Mesothelial cell of epicardium (in vitro differentiated cells): Measurements from ENCODE around the gene ITPR2. TPM values are rescaled to one million over a fixed set of nuclear protein-coding genes. Genes with fewer than 3 reads are reported as not detected.

Source experiments
- DNase-seq, 2 experiments: peaks; one replicate each; pipeline ENCODE4 v3.0.0; 2021; ENCODE audit warnings: low spot score in 2 of 2; ENCODE audit not compliant: unreplicated experiment in 2 of 2
- H3K27ac Mint-ChIP-seq: 2 replicates; pipeline ENCODE4 v1.8.0; 2021; ENCODE audit warnings: mixed read lengths
- H3K27me3 Mint-ChIP-seq: 2 replicates; pipeline ENCODE4 v1.8.0; 2021; ENCODE audit warnings: low read depth, mixed read lengths
- H3K36me3 Mint-ChIP-seq: 2 replicates; pipeline ENCODE4 v1.8.0; 2021; ENCODE audit warnings: mixed read lengths
- H3K4me1 Mint-ChIP-seq: 2 replicates; pipeline ENCODE4 v1.8.0; 2021; ENCODE audit warnings: mixed read lengths
- H3K4me3 Mint-ChIP-seq: 2 replicates; pipeline ENCODE4 v1.8.0; 2021; ENCODE audit warnings: mild to moderate bottlenecking, moderate library complexity, mixed read lengths
- H3K9me3 Mint-ChIP-seq: 2 replicates; pipeline ENCODE4 v1.8.0; 2021; ENCODE audit warnings: mixed read lengths
- total RNA-seq: library from RNA; stranded (reverse); gene quantifications from 3 replicates; pipeline ENCODE4 v1.2.1, GENCODE V29; 2021
- TF ChIP-seq, protein P1 (sequence below): fragments of 200-600 bp; sonication (generic); IDR thresholded peaks from one replicate; pipeline ENCODE4 v1.5.0; 2021; ENCODE audit warnings: antibody characterized with exemption; ENCODE audit not compliant: unreplicated experiment

ITPR2 gene
- total RNA-seq, 1 donor from 2014 or later = 62.3 TPM

DNA sequence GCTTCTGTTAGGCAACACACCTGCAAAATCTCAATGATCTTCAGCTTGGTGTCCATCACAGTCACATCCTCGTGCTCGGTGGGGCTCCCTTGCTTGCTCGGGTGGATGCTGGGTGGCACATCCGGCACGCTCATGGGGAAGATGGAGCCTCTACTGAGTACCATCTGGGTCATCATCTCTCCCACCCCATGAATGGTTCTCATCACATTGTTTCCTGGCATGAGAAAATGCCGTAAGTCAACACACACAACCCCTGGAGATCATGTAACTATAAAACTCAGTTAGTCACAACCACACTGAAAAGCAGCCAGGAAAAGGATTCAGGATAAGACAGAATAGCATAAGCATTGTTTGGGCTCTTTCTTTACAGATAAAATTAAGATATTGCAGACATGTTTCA is 201.1 kb downstream of the ITPR2 start:
- peak overlapping the region; percentile 28 for H3K27ac Mint-ChIP-seq
- no peaks in the 10 kb centered on the region for H3K27me3 Mint-ChIP-seq
- H3K4me3 Mint-ChIP-seq = no peak overlapping the region
- H3K4me1 Mint-ChIP-seq = peaks cover 53% of the 10 kb centered on the region
- no peak for DNase-seq
- TF ChIP-seq, protein P1, sequence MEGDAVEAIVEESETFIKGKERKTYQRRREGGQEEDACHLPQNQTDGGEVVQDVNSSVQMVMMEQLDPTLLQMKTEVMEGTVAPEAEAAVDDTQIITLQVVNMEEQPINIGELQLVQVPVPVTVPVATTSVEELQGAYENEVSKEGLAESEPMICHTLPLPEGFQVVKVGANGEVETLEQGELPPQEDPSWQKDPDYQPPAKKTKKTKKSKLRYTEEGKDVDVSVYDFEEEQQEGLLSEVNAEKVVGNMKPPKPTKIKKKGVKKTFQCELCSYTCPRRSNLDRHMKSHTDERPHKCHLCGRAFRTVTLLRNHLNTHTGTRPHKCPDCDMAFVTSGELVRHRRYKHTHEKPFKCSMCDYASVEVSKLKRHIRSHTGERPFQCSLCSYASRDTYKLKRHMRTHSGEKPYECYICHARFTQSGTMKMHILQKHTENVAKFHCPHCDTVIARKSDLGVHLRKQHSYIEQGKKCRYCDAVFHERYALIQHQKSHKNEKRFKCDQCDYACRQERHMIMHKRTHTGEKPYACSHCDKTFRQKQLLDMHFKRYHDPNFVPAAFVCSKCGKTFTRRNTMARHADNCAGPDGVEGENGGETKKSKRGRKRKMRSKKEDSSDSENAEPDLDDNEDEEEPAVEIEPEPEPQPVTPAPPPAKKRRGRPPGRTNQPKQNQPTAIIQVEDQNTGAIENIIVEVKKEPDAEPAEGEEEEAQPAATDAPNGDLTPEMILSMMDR = no peak
- H3K36me3 Mint-ChIP-seq = peaks cover 6% of the 10 kb centered on the region
- H3K9me3 Mint-ChIP-seq = no peaks in the 10 kb centered on the region

DNA sequence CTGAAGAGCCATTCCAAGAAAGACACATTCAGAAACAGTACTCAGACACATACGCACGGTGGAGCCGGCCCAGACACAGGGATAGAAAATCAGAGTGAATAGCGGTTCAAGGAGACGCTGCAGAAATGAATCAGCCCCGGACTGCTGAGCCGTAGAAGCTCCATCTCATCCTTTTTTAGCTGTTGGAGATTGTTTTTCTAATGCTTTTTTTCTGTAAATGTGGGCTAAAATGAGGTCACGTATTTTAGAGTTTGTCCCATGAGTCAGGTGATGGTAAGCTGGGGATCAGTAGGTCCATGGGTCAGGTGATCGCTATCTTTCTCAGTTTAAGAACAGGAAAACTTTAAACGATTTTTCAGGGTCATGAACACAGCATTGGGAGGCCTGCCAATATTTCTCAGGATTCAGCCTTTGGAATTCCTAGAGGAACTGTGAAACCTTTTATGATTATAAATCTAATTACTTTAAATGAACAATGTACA is 202.4 kb downstream of the ITPR2 start:
- Mint-ChIP-seq H3K4me3 (peak overlapping the region; percentile 61), H3K27me3 (no peaks in the 10 kb centered on the region), H3K4me1 (peaks cover 56% of the 10 kb centered on the region), H3K36me3 (peaks cover 11% of the 10 kb centered on the region), H3K9me3 (no peaks in the 10 kb centered on the region), H3K27ac (peak overlapping the region; percentile 93)
- TF ChIP-seq, protein P1 = no peak
- DNase-seq = no peak

DNA sequence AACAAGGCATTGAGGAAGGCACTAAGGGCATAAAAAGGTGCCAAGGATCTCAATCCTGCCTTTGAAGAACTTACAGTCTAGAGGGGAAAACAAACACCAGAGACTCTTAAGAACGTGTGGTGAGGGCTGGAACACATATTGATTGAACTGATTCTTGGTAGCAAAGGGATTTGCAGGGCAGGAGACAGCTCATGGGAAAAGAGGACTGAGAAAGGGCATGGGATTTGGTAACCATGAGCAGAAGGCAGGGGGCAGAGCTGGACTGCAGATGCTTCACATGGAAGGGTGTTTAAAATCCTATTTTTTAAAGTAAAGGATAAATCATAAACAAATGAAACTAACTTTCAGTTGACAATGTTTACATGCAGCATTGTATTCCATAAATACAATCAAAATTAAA is 203.1 kb downstream of the ITPR2 start:
- peak overlapping the region; percentile 61 for H3K4me3 Mint-ChIP-seq
- no peaks in the 10 kb centered on the region for H3K9me3 Mint-ChIP-seq
- H3K36me3 Mint-ChIP-seq = peaks cover 13% of the 10 kb centered on the region
- DNase-seq = no peak
- peak overlapping the region; percentile 93 for H3K27ac Mint-ChIP-seq
- H3K4me1 Mint-ChIP-seq = peaks cover 56% of the 10 kb centered on the region
- TF ChIP-seq, protein P1 = no peak
- no peaks in the 10 kb centered on the region for H3K27me3 Mint-ChIP-seq

DNA sequence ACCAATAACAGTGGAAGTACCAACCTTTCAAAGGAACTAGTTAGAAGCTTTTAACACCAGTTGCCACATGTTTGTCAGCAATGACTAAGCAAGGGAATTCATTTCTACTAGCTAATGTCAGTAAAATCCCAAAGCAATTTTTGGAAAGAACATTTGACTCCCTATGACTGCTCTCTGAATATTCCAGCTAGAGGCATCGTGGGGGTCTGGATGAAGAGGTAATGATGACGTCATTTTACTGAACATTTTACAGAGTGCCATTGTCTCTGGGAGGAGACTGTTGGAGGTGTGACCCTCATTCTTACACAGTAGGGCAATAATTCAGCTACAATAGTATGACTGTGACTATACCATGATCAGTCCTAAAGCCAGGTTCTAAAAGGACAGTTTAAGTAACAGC is 204.8 kb downstream of the ITPR2 start:
- TF ChIP-seq, protein P1 = no peak
- DNase-seq = no peak
- Mint-ChIP-seq H3K4me1 (peaks cover 46% of the 10 kb centered on the region), H3K27ac (peak overlapping the region; percentile 45), H3K27me3 (no peaks in the 10 kb centered on the region), H3K4me3 (no peak overlapping the region), H3K9me3 (no peaks in the 10 kb centered on the region), H3K36me3 (peaks cover 20% of the 10 kb centered on the region)

DNA sequence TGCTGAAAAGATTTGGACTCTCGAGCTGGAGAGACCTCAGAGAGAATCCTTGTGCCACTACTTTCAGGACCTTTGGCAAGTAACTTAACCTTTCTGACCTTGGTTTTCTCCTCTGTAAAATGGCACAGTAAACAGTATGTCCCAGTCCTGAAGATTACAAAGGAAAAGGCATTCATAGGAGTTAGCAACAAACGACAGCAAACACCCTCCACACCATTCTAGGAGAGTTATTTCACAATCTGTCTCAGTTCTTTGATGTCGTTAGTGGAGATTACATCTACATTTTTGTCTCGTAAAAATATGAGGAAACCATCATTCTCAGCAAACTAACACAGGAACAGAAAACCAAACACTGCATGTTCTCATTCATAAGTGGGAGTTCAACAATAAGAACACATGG is 205.7 kb downstream of the ITPR2 start:
- H3K4me1 Mint-ChIP-seq = peaks cover 39% of the 10 kb centered on the region
- TF ChIP-seq, protein P1 = no peak
- H3K27ac Mint-ChIP-seq = peak overlapping the region; percentile 74
- H3K27me3 Mint-ChIP-seq = no peaks in the 10 kb centered on the region
- H3K9me3 Mint-ChIP-seq = no peaks in the 10 kb centered on the region
- DNase-seq = no peak
- H3K4me3 Mint-ChIP-seq = no peak overlapping the region
- H3K36me3 Mint-ChIP-seq = peaks cover 23% of the 10 kb centered on the region

DNA sequence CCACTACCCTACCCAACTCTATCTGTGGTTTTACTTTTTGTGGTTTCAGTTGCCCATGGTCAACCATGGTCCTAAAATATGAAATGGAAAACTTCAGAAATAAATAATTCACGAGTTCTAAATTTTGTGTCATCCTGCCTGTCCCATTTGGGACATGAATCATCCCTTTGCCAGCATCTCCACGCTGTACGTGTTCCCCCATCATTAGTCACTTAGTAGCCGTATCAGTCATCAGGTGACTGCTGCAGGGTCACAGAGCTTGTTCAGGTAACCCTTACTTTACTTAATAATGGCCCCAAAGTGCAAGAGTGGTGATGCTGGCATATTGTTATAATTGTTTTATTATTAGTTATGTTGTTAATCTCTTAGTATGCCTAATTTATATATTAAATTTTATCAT is 209.9 kb downstream of the ITPR2 start:
- Mint-ChIP-seq H3K9me3 (no peaks in the 10 kb centered on the region), H3K4me3 (no peak overlapping the region), H3K4me1 (peaks cover 11% of the 10 kb centered on the region), H3K27ac (no peak overlapping the region), H3K36me3 (peaks cover 41% of the 10 kb centered on the region), H3K27me3 (no peaks in the 10 kb centered on the region)
- TF ChIP-seq, protein P1 = no peak
- DNase-seq = no peak
